Mucosa of descending colon (tissue), 3 donors: ENCODE data around the gene LOC128125822.

Experiments
- ATAC-seq: fragments of 200-7000 bp; cut with Tn5 transposase; one replicate; pipeline ENCODE4 v1.9.1; 2020; ENCODE audit warnings: mild to moderate bottlenecking, moderate library complexity
- DNase-seq, 3 donors: peaks; one replicate each; pipeline ENCODE4 v3.0.0-alpha.2; 2020
- H3K36me3 ChIP-seq: fragments of 200-600 bp; one replicate; pipeline ENCODE4 v1.8.0; 2021; ENCODE audit warnings: low read depth, mild to moderate bottlenecking
- H3K4me1 ChIP-seq: fragments of 200-600 bp; one replicate; pipeline ENCODE4 v1.8.0; 2021; ENCODE audit warnings: low read depth, mild to moderate bottlenecking
- H3K4me3 ChIP-seq: fragments of 200-600 bp; one replicate; pipeline ENCODE4 v1.8.0; 2021; ENCODE audit warnings: mild to moderate bottlenecking
- H3K9me3 ChIP-seq: fragments of 200-600 bp; one replicate; pipeline ENCODE4 v1.8.0; 2021; ENCODE audit warnings: mild to moderate bottlenecking
- CTCF ChIP-seq: fragments of 200-600 bp; IDR thresholded peaks from one replicate; pipeline ENCODE4 v1.8.0; 2022; ENCODE audit warnings: antibody characterized with exemption, mild to moderate bottlenecking
- intact Hi-C, 2 donors: fragments of 100-400 bp; cut with DNase I in 1 of 2; cut with micrococcal nuclease in 1 of 2; formaldehyde crosslinking; loops; one replicate each; pipeline versions ENCODE4 v1.11.0 to v1.11.1; 2022; cut with DNase I, micrococcal nuclease
- donor health status: DM: no; HTN: no; CAD: no; lungs with moderate emphysema.
- donor health status: DM: no; HTN: no; CAD: no.
- donor health status: DM: no; HTN: yes; CAD: no.

Gene LOC128125822

GRCh38 chr6:63578757-63579156, 6.5 kb downstream of the LOC128125822 start:
- Histone ChIP-seq H3K4me1 (no peaks in the 10 kb centered on the region), H3K36me3 (peaks cover 21% of the 10 kb centered on the region), H3K9me3 (no peaks in the 10 kb centered on the region), H3K4me3 (no peak overlapping the region)
- TF ChIP-seq CTCF: no peak
- DNase-seq (no peak), ATAC-seq (no peak)
- intact Hi-C loops: no loop called here

GRCh38 chr6:63579937-63580703, 7.8 kb downstream of the LOC128125822 start:
- Histone ChIP-seq H3K9me3 (no peaks in the 10 kb centered on the region), H3K4me1 (no peaks in the 10 kb centered on the region), H3K36me3 (peaks cover 21% of the 10 kb centered on the region), H3K4me3 (no peak overlapping the region)
- DNase-seq (no peak), ATAC-seq (no peak)
- no peak for TF ChIP-seq CTCF
- intact Hi-C loops: no loop called here

GRCh38 chr6:63580704-63580961, 8.4 kb downstream of the LOC128125822 start:
- no peak for TF ChIP-seq CTCF
- no peak for DNase-seq
- intact Hi-C loops: no loop called here
- no peaks in the 10 kb centered on the region for H3K9me3 ChIP-seq
- no peak overlapping the region for H3K4me3 ChIP-seq
- H3K4me1 ChIP-seq: no peaks in the 10 kb centered on the region
- no peak for ATAC-seq
- peaks cover 21% of the 10 kb centered on the region for H3K36me3 ChIP-seq

- Histone ChIP-seq H3K4me3 (no peak overlapping the region), H3K9me3 (no peaks in the 10 kb centered on the region), H3K4me1 (no peaks in the 10 kb centered on the region), H3K36me3 (peaks cover 21% of the 10 kb centered on the region)
- intact Hi-C loops: no loop called here
- ATAC-seq (no peak), DNase-seq (no peak)
- TF ChIP-seq CTCF: no peak
These were observed 9.2 kb downstream of the LOC128125822 start for GRCh38 chr6:63581355-63582013.

GRCh38 chr6:63582579-63583231, 10.4 kb downstream of the LOC128125822 start:
- no peak for TF ChIP-seq CTCF
- ATAC-seq (no peak), DNase-seq (no peak)
- Histone ChIP-seq H3K36me3 (peaks cover 21% of the 10 kb centered on the region), H3K9me3 (no peaks in the 10 kb centered on the region), H3K4me3 (no peak overlapping the region), H3K4me1 (no peaks in the 10 kb centered on the region)
- intact Hi-C loops: no loop called here
